Dedifferentiated amniotic fluid mesenchymal stem cell (primary cell): ENCODE results near the gene FBXO30.

Source experiments
- DNase-seq: peaks from one replicate; pipeline ENCODE4 v3.0.0-alpha.2; 2016; ENCODE audit errors: extremely low spot score

The FBXO30 gene

GRCh38 chr6:145752638-145753037 lies 62.0 kb downstream of the FBXO30 start:
- no peak for DNase-seq

DNA sequence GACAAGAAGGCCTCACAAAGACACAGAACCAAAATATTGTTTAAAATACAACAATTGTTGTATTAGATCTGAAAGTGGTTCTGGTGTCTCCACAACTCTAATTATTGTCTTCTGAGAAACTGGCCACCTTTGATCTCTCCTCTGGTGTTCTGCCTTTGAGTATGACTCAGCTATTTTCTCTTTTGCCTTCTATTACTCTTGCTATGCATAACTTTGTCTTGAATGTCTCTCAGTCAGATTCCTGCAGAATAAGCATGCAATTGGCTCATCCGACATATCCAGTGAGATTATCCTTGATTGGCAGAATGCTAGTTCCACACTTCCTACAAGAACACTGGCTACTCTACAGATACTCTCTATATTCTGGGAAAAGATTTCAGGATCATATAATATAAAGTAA lies 65.0 kb downstream of the FBXO30 start:
- peak; percentile 83 for DNase-seq

GRCh38 chr6:145745861-145746260 lies 68.7 kb downstream of the FBXO30 start:
- no peak for DNase-seq

GRCh38 chr6:145744619-145745018 lies 70.0 kb downstream of the FBXO30 start:
- no peak for DNase-seq
